GM12801 (cell line): ENCODE measurements around the gene VAC14.

Experiments
- TF ChIP-seq, protein P1 (sequence below): IDR thresholded peaks from one replicate; pipeline ENCODE4 v1.5.1; 2011; ENCODE audit warnings: control low read depth; ENCODE audit not compliant: insufficient read length; ENCODE audit errors: extremely low read depth

Gene VAC14

DNA sequence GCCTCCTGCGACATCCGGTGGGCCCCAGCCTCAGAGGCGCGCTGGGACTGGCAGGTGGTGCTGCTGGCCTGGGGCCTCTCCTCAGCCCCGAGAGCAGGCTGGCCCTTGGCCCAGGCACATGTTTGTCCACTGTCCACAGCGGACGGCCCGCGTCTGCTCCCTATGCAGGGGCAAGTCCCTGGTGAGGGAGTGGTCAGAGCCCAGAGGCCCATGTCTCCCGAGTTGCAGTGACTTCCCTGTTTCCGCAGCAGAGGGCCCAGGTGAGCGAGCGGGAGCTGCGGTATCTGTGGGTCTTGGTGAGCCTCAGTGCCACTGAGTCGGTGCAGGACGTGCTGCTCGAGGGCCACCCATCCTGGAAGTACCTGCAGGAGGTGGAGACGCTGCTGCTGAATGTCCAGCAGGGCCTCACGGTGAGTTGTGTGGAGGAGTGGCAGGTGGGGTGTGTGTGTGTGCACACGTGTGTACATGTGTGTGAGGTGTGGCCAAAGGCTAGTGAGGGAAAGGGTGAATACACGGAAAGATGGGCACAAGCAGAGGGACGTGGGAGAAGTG is 144.2 kb downstream of the VAC14 start:
- TF ChIP-seq, protein P1, sequence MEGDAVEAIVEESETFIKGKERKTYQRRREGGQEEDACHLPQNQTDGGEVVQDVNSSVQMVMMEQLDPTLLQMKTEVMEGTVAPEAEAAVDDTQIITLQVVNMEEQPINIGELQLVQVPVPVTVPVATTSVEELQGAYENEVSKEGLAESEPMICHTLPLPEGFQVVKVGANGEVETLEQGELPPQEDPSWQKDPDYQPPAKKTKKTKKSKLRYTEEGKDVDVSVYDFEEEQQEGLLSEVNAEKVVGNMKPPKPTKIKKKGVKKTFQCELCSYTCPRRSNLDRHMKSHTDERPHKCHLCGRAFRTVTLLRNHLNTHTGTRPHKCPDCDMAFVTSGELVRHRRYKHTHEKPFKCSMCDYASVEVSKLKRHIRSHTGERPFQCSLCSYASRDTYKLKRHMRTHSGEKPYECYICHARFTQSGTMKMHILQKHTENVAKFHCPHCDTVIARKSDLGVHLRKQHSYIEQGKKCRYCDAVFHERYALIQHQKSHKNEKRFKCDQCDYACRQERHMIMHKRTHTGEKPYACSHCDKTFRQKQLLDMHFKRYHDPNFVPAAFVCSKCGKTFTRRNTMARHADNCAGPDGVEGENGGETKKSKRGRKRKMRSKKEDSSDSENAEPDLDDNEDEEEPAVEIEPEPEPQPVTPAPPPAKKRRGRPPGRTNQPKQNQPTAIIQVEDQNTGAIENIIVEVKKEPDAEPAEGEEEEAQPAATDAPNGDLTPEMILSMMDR, result no peak

DNA sequence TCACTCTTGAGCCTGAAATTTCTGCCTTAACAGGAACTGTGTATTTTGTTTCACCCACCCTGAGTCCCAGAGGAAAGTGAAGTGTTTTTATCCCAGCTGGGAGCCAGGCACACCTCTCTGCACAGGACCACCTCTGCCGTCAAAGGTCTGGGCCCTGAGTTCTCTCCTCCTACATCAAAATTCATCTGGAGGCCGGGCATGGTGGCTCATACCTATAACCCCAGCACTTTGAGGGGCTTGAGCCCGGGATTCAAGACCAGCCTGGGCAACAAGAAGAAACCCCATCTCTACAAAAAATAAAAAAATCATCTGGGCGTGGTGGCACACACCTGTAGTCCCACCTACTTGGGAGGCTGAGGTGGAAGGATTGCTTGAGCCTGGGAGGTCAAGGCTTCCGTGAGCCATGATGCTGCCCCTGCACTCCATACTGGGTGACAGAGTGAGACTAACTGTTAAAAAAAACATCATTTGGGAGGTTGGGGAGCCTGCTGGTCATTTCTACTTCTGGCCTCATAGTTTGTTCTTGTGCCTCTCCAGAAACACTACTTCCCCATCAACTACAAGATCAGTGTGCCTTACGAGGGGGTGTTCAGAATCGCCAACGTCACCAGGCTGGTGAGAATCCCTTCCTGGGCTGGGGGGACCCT is 144.8 kb downstream of the VAC14 start:
- TF ChIP-seq, protein P1, result no peak

DNA sequence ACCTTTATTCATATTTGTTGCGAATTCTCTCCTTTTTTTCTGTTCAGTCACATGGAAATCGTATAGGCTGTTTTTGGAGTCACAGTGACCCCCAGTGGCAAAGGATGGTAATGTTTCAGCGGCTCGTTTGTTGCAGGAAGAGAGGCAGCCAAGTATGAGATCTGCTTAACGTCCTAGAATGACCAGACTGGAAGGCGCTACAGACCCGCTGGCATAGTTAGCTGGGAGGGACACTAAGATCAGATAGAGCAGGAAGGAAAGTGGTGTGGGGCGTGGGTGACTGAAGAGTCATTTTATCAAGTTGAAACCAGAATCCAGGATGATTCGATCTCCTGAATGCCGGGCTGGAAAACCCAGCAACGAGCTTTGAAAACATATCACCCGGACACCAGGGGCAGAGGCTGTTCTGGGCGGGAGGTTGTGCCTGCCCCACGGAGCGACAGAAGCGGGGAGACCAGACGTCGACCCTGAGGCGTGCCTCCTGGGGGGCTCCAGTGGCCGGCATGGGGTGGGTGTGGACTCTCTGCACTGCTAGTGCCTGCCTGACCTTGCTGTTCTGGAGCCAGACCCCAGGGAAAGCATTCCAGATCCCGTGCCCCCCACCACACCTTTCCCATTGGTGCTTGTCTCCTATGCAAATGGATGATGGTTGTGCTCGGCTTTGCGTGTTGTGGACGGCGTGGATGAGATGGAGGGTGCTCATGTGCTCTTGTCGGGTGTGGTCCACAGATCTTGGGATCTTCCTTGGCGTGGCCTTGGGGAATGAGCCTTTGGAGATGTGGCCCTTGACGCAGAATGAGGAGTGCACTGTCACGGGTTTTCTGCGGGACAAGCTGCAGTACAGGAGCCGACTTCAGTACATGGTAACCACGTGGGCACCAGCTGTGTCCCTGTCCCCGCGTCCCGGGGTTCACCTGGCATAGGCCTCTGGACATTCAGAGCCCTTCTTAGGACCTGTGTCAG is 146.9 kb downstream of the VAC14 start:
- TF ChIP-seq, protein P1, result peak; percentile 24

DNA sequence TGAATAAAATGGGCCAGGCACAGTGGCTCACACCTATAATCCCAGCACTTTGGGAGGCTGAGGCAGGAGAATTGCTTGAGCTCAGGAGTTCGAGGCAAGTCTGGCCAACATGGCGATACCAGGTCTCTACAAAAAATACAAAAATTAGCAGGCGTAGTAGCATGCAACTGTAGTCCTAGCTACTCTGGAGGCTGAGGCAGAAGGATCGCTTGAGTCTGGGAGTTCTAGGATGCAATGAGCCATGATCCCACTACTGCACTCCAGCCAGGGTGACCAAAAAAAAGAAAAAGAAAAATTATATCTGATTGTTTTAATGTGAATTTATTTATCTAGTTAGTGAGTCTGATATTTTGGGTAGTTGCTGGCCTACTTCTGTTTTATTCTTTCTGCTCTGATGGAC is 147.6 kb downstream of the VAC14 start:
- TF ChIP-seq, protein P1, result no peak

DNA sequence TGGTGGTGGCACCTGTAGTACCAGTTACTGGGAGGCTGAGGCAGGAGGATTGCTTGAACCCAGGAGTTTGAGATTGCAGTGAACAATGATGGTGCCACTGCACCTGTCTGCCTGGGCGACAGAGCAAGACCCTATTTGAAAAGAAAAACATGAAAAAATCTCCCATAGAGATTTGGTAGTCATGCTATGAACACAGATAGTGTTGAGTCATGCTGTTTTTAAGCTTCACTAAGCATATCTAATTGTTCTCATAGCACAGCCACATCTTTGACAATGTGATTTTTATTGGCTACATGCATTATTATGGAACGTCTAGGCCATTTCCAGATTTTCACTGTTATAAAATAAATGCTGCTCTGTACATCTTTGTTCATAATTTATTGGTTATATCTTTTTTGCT is 148.6 kb downstream of the VAC14 start:
- TF ChIP-seq, protein P1, result no peak

DNA sequence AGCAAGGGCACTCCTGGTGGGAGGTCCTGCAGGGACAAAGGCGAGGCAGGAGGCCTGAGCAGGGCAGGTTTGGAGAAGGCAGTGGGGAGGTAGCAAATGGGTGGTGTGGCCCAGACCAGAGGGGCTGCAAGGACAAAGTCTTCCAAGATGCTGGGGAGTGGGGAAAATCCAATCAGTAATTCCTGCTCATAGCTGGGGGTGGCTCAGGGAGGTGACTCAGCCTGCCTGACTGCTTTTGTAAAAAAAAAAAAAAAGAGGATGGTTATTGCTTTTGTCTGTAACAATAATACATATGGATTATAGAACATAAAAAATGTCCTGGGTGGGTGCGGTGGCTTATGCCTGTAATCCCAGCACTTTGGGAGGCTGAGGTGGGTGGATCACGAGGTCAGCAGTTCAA is 149.4 kb downstream of the VAC14 start:
- TF ChIP-seq, protein P1, result no peak

DNA sequence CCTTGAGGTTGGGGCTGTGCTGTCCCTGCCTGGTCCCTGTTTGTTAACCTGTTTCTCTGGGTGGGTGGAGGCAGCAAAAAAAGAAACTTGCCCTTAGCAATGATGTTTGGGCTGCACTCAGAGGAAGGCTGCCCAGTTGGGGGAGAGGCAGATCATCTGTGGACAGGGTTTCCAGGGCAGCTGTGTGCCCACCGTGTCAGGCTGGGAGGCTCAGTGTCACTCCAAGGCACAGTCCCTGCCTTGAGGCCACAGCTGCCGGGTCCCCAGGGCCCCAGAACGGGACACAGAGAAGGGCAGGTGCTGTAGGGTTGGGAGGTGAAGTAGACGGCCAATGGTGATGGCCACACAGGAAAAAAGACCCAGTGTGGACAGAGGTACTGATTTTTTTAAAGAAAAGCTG is 150.7 kb downstream of the VAC14 start:
- TF ChIP-seq, protein P1, result no peak
